Epithelial cell of esophagus (primary cell): ENCODE measurements around the gene AKAP12.
A peak's percentile ranks its signal among the peaks of the same experiment; 100 is the strongest.
"Not testable (repeated sequence)": the region's sequence is repeated elsewhere in the genome, so short reads cannot be mapped to it uniquely, and the experiment has no call there.

Source experiments
- DNase-seq: peaks from one replicate; pipeline ENCODE4 v3.0.0; 2010; ENCODE audit warnings: low read depth
- H3K4me3 ChIP-seq: 2 replicates; pipeline ENCODE4 v1.5.1; 2011; ENCODE audit warnings: mild to moderate bottlenecking, low read length, control low read depth
- CTCF ChIP-seq: IDR thresholded peaks from 2 replicates; pipeline ENCODE4 v1.5.1; 2011; ENCODE audit warnings: low read depth, mild to moderate bottlenecking, low read length, control low read depth, inconsistent platforms; ENCODE audit not compliant: insufficient read depth; ENCODE audit errors: missing control alignments

The AKAP12 gene

DNA sequence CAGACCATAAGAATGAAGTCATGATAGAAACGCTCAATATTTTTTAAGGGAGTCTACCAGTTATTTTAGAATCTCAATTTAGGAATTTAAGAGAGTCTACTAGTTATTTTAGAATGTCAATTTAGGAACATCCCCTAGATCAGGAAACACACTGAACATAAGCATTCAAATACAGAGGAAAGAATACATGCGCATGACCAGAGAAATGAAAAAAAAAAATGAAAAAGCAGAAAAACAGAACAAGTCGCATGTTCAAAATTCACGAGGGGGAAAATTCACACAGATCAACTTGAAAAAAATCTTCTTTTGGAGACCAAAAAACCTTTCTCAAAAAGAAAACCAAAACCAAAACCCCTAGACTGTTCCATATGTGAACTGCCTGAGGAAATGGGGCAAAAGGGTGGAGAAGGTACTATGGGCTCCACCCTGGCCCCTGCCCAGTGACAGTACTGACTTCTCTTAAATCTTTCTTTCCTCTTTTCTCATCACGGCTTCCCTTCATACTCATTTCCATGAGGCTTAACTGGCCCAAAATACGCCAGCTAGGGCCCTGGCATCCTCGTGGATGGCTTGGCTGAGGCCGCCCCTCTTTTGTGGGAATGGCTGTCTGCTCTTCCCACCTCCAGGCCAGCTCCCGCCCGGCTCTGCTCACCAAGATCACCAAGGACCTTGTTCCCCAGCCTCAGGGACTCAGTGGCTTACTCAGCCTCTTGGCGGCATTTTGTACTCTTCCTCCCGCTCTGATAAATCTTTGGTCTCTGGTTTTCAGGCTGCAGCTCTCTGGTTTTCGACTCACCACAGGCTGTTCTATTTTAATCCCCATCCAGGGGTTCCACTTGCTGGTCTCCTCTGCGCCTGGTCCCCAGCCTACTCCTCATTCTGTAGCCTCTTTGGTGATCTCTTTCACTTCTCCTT, 140.4 kb downstream of the AKAP12 start:
- no peak for DNase-seq
- H3K4me3 ChIP-seq = no peak overlapping the region
- TF ChIP-seq CTCF = no peak

DNA sequence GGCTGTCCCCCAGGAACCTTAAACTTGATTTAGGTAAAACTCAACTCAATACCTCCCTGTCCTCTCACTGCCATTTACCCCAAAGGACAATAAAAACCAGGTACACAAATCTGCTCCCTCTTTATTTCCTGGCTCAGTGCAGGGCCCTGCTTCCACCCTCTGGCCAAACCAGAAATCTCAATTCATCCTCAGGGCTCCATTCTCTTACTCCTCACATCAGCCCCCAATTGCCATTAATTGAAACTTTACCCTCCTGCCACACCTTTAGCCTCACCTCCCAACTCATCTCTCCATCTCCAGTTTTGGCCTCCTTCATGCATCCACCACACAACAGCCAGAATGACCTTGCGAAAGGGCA, 141.1 kb downstream of the AKAP12 start:
- no peak for TF ChIP-seq CTCF
- no peak for DNase-seq
- H3K4me3 ChIP-seq = no peak overlapping the region

GRCh38 chr6:151381722-151382121, 142.0 kb downstream of the AKAP12 start:
- no peak overlapping the region for H3K4me3 ChIP-seq
- no peak for TF ChIP-seq CTCF
- DNase-seq = no peak

GRCh38 chr6:151382631-151383030, 142.9 kb downstream of the AKAP12 start:
- not testable (repeated sequence) for DNase-seq

GRCh38 chr6:151384151-151384550, 144.4 kb downstream of the AKAP12 start:
- no peak overlapping the region for H3K4me3 ChIP-seq
- no peak for TF ChIP-seq CTCF
- DNase-seq = no peak

More at GRCh38 chr6:151382631-151383030, 142.9 kb downstream of the AKAP12 start:
- H3K4me3 ChIP-seq = not testable (repeated sequence)

DNA sequence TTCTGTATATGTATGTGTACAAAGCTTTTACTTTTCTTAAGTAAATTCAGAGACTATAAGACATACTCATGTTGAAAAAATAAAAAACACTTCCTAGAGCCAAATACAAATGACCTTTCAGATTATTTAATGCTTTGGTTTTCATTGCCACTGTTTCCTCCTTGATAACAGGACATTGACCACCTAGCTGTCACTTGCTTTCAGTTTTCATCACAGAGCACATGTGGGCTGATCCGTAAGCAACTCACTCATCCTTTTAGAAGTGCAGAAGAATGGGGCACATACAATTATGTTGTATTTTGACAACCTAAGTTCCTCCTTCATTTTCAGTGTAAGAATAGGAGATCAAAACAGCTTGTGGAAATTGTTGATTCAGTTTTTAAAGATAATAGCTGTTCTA, 145.4 kb downstream of the AKAP12 start:
- no peak for DNase-seq
- no peak overlapping the region for H3K4me3 ChIP-seq

GRCh38 chr6:151387175-151387970, 147.6 kb downstream of the AKAP12 start:
- no peak overlapping the region for H3K4me3 ChIP-seq
- no peak for TF ChIP-seq CTCF
- peak; percentile 13 for DNase-seq

More for the DNA sequence above, 145.4 kb downstream of the AKAP12 start:
- TF ChIP-seq CTCF = no peak
